ENCODE measurements around the gene NAB1.

The NAB1 gene

DNA sequence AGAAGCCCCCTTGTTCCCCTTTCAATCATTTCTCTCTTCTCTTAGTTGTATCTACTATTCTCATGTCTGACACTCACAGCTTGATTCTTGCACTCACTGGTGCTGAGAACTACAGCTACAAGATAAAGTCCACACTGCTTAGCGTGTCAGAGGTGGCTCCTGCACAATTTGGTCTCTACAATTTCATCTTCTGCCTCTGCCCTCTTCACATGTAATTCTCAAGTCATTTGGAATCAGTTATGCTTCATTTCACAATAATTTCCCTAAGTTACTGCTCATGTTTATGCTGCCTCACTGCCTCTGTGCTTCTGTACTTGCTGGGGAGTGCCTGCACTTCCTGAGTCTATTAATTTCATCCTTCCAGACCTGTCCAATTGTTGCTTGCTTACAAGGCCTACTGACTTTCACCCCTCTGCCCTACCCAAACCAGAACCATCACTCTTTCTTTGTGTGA, 11.6 kb upstream of the NAB1 start:
- DNase-seq (ENCODE audit: low read depth, low spot score), result no peak

DNA sequence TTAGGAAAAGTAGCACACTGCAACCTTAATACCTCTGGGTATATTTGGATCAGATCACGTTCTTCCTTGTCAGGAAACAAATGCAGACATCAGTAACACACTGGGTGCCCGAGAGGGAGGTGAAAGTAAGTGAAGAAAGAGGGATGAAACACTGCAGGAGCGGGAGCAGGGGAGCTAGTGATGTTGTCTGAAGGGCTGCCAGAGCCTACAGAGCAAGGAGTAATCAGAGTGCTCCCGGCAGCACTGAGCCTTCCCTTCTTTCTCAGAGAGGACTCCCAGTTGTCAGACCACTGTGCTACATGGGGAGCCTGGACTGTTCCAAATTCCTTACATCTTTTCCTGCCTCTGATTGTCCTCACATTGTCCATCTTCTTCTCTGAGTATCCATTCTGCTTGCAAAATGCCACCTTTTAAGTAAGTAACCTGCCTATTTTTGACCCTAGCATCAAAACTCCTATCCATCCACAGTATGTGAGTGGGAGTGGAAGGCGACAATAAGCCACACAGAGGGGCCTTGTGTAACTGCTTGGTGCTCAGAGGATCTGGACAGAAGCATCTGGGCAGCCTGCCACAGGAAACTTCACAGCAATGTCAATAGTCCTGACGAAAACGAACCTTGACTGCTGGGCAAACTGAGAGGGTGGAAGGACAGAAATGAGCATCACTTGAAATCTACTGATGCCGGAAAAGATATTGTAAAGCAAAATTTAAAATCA, 10.8 kb upstream of the NAB1 start:
- DNase-seq (ENCODE audit: low read depth, low spot score), result no peak

- DNase-seq (ENCODE audit: low read depth, low spot score), result no peak
Observed at GRCh38 chr2:190640117-190640516, 8.8 kb upstream of the NAB1 start.

DNA sequence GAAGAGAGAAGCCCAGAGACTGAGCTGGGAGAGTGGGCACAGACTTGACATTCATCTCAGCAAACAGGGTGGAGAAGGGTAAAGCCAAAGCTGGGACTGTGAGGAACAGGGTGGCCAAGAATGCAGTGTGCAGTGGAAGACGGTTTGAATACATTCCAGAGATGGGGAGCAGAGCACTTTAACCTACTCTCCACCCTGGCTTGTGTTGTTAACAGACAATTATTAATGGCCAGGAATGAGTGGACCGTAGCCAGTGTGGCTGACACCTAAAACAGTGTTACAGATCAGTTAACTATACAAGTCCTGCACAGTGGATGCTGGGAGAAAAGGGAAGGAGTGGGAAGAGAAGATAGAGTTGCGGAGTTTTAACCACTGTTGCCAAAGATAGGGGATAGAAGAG, 7.4 kb upstream of the NAB1 start:
- no peak for DNase-seq (ENCODE audit: low read depth, low spot score)

- DNase-seq (ENCODE audit: low read depth, low spot score), result no peak
Observed at GRCh38 chr2:190646780-190647522, 1.9 kb upstream of the NAB1 start.

DNA sequence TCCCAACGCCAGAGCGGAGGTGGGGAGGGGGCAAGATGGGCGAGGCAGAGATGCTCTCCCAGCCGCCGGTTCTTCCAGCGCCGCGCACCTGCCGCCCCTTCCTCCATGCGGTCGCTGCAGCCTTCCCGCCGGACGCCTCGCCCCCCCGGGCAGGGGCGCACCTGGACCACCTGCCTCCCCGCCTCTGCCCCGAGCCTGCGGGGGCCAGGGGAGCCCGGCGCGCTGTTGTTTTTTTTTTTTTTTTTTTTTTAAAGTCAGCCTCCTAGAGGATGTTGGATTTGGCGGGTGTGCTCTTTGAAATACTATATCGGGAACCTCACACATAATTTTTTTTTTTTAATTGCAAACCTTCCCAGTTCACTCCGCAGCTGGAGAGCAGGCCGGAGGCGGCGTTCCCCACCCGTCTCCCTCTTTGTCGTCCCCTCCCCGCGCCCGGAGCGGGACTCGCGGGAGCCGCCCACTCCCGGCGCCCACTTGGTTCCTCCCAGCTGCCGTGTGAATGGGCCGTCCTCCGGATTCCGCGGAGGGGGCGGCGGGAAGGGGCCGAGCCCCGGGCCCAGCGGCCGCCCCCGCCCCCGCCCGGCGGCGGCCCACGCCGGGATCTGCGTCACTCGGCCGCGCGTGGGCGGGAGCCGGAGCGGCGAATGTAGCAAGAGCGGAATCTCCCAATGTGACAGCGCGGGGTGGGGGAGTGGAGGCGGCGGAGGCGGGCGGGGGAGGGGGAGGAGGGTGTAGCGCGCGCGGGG, 421 bp upstream of the NAB1 start:
- DNase-seq (ENCODE audit: low read depth, low spot score), result peak; percentile 46

GRCh38 chr2:190649798-190650390, 1.0 kb downstream of the NAB1 start:
- DNase-seq (ENCODE audit: low read depth, low spot score), result no peak

- DNase-seq (ENCODE audit: low read depth, low spot score), result no peak
Observed at GRCh38 chr2:190651413-190651812, 2.5 kb downstream of the NAB1 start.

DNA sequence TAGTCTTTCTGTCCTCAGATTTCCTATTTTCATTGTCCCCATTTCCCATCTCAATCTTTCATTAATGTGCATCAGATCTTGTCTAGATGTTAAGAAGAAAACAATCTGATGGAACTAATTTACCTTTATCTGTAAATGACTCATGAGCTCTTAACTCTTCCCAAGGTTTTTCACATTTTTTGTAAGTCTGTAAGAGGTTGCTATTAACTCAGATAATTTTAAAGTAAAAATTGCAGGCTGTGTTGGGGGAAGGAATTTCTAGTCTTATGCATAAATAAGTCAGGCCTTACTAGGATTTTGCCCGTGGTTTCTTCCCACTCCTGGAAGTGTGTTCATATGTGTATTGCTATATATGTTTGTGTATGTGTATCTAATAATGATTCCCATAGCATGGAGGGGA, 4.3 kb downstream of the NAB1 start:
- DNase-seq (ENCODE audit: low read depth, low spot score), result no peak

DNA sequence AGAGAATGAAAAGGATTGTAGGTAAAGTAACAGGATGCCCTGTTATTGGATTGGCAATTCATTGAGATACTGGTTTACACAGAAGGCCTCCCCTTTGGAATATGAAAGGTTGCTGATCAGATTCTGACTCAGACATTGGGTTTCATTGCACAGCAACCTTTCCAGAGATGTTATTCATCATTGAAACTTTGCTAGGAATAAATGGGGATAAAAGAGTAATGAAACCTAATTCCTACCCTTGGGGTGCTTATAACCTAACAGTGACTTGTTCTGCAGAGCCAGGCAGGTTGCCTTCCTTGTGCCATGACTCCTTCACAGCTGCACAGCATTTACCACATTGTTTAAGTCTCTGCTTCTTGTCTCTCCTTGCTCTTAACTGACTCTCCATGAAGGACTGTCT, 5.0 kb downstream of the NAB1 start:
- no peak for DNase-seq (ENCODE audit: low read depth, low spot score)

GRCh38 chr2:190655113-190655512, 6.2 kb downstream of the NAB1 start:
- DNase-seq (ENCODE audit: low read depth, low spot score), result no peak

DNA sequence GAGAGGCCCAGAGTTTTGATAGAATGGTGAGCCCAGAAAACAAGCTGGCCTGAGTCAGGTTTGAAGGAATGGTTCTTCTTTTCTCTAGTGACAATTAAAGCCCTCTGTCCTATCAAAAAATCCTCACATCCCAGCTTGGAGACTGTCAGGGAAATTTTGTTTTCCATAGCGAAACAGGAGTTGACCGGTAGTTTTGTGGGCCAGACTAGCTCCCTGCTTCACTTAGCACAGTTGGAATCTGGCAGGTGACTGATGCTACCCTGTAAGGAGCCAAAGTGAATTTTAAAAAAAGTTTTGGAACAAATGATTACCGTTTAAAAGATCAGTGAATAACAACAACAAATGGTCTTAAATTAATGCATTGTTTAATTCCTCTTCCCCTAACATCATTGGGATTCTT, 6.7 kb downstream of the NAB1 start:
- no peak for DNase-seq (ENCODE audit: low read depth, low spot score)

GRCh38 chr2:190656301-190656700, 7.4 kb downstream of the NAB1 start:
- DNase-seq (ENCODE audit: low read depth, low spot score), result no peak

DNA sequence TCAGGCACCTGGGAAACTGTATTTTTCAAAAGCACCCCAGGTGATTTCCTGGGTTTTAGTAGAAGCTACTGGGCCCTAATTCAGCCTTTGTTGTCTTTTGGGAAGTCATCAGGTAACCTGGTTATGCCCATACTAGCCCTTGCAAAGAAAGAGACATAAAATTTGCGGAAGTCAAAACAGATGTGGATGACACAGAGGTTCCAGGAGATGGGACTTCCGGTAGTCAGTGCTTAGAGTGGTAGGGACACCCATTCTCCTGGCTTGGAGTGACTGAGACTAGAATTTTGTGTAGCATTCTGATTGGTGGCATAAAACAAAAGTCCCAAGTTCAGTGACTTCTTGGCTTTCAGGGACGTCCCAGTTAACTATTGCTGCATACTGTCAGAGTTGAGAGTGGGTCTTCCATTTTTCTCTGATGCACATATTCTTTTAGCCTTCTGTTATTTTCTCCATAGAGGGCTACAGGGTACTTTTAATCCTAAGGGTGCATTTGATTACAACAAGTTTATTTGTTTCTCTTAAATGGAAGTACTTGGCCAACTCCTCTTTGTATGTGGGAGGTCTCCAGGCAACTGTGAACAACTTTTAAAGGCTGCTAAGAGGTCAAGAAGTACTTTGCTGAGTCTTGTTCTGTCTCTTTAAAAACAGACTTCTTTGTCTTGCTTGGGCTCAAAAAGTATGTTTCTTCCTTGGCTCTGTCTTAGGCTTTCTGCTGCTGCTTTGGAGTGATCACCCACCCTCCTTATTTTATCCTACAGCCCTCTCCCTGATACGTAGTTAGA, 8.8 kb downstream of the NAB1 start:
- DNase-seq (ENCODE audit: low read depth, low spot score), result no peak

- DNase-seq (ENCODE audit: low read depth, low spot score), result no peak
Observed at GRCh38 chr2:190659553-190659952, 10.7 kb downstream of the NAB1 start.

- DNase-seq (ENCODE audit: low read depth, low spot score), result no peak
Observed at GRCh38 chr2:190662754-190663153, 13.9 kb downstream of the NAB1 start.

GRCh38 chr2:190663348-190663747, 14.5 kb downstream of the NAB1 start:
- DNase-seq (ENCODE audit: low read depth, low spot score), result no peak

GRCh38 chr2:190663839-190664238, 15.0 kb downstream of the NAB1 start:
- no peak for DNase-seq (ENCODE audit: low read depth, low spot score)

- DNase-seq (ENCODE audit: low read depth, low spot score), result no peak
Observed at GRCh38 chr2:190664240-190664639, 15.4 kb downstream of the NAB1 start.

- DNase-seq (ENCODE audit: low read depth, low spot score), result no peak
Observed at GRCh38 chr2:190666895-190667294, 18.0 kb downstream of the NAB1 start.

DNA sequence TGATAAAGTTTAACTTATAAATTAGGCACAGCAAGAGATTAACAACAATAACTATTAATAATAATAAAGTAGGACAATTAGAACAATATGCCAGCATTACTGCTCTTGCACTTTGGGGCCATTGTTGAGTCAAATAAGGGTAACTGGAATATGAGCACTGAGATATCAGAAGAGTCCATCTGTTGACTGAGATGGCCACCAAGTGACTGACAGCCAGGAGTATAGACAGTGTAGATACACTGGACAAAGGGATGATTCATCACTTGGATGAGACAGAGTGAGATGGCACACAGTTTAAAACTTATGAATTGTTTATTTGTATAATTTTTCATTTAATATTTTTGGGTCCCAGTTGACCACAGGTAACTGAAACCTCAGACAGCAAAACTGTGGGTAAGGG, 20.0 kb downstream of the NAB1 start:
- no peak for DNase-seq (ENCODE audit: low read depth, low spot score)

Data from smooth muscle cell of the brain vasculature (primary cell).